Glomerular visceral epithelial cell (primary cell): Measurements from ENCODE around the gene MARK1.
A peak's percentile ranks its signal among the peaks of the same experiment; 100 is the strongest.

Experiments
- DNase-seq: peaks from one replicate; pipeline ENCODE4 v3.0.0-alpha.2; 2016; ENCODE audit errors: extremely low spot score

Gene MARK1

GRCh38 chr1:220690140-220691052, 162.5 kb downstream of the MARK1 start, which contains the start of gene C1orf115:
TSS of gene C1orf115 (plus strand) at chr1:220690363. CDS start at chr1:220690403, 40 bp downstream.
- DNase-seq, result peak; percentile 82

GRCh38 chr1:220691053-220691684, 163.2 kb downstream of the MARK1 start:
- no peak for DNase-seq

- no peak for DNase-seq
Measured at GRCh38 chr1:220692436-220693228, 164.7 kb downstream of the MARK1 start.

GRCh38 chr1:220694866-220695382, 167.0 kb downstream of the MARK1 start:
- no peak for DNase-seq

- DNase-seq, result no peak
Measured at GRCh38 chr1:220695426-220695825, 167.5 kb downstream of the MARK1 start.

GRCh38 chr1:220696226-220696862, 168.4 kb downstream of the MARK1 start:
- no peak for DNase-seq

- no peak for DNase-seq
Measured at GRCh38 chr1:220696863-220697231, 168.9 kb downstream of the MARK1 start.

- DNase-seq, result no peak
Measured at GRCh38 chr1:220697326-220697725, 169.4 kb downstream of the MARK1 start.

GRCh38 chr1:220698607-220699016, 170.7 kb downstream of the MARK1 start:
- DNase-seq, result no peak

- no peak for DNase-seq
Measured at GRCh38 chr1:220699044-220699443, 171.1 kb downstream of the MARK1 start.

GRCh38 chr1:220700556-220701179, 172.7 kb downstream of the MARK1 start:
- DNase-seq, result no peak

- DNase-seq, result no peak
Measured at GRCh38 chr1:220701974-220702373, 174.0 kb downstream of the MARK1 start.

- DNase-seq, result no peak
Measured at GRCh38 chr1:220702733-220703270, 174.9 kb downstream of the MARK1 start.

GRCh38 chr1:220703305-220703704, 175.4 kb downstream of the MARK1 start:
- DNase-seq, result no peak

GRCh38 chr1:220705782-220706181, 177.8 kb downstream of the MARK1 start:
- DNase-seq, result no peak

- DNase-seq, result no peak
Measured at GRCh38 chr1:220706480-220706879, 178.5 kb downstream of the MARK1 start.

GRCh38 chr1:220707160-220707559, 179.2 kb downstream of the MARK1 start:
- DNase-seq, result no peak

- no peak for DNase-seq
Measured at GRCh38 chr1:220708244-220708643, 180.3 kb downstream of the MARK1 start.

- DNase-seq, result no peak
Measured at GRCh38 chr1:220708936-220709801, 181.2 kb downstream of the MARK1 start.

GRCh38 chr1:220710333-220710732, 182.4 kb downstream of the MARK1 start:
- no peak for DNase-seq
